GM18870 (cell line): Measurements from ENCODE around the gene FHL2.
"Not testable (repeated sequence)": the region's sequence is repeated elsewhere in the genome, so short reads cannot be mapped to it uniquely, and the experiment has no call there.

ENCODE experiments used
- ATAC-seq: cut with Tn5 transposase; IDR thresholded peaks from one replicate; pipeline ENCODE4 v1.9.1; 2021; ENCODE audit warnings: moderate library complexity; ENCODE audit not compliant: unreplicated experiment

Gene FHL2

DNA sequence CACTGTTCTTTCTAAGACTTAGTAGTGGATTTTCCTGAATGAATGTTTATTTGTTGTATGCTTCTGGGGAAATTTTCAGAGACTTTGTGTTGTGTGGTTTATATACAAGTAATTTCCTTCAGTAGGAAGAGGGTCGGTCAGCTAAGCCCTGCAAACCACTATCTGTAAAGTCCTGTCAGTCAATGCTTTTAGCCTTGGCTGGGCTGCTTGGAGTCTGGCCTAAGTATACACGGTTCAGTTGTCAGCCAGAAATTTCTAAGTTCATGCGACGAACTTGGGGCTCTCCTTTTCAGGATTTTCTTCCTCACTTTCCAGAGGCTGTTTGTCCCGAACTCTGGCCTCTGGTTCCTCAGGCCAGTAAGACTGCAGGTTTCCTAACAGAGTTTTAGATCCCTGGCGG is 40.3 kb downstream of the FHL2 start:
- ATAC-seq: no peak

DNA sequence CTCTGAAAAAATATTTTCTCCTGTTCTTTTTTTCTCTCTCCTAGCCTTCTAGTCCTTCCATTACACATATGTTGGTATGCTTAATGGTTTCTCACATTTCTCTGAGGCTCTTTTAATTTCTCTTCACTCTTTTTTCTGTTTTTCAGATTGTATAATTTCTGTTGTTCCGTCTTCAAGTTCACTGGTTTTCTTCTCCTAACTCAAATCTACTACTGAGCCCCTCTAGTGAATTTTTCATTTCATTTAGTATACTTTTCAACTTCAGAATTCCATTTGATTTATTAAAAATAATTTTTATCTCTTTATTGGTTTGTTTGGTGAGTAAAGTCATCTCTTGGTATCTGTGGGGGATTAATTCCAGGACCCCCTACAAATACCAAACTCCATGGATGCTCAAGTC is 41.7 kb downstream of the FHL2 start:
- no peak for ATAC-seq

DNA sequence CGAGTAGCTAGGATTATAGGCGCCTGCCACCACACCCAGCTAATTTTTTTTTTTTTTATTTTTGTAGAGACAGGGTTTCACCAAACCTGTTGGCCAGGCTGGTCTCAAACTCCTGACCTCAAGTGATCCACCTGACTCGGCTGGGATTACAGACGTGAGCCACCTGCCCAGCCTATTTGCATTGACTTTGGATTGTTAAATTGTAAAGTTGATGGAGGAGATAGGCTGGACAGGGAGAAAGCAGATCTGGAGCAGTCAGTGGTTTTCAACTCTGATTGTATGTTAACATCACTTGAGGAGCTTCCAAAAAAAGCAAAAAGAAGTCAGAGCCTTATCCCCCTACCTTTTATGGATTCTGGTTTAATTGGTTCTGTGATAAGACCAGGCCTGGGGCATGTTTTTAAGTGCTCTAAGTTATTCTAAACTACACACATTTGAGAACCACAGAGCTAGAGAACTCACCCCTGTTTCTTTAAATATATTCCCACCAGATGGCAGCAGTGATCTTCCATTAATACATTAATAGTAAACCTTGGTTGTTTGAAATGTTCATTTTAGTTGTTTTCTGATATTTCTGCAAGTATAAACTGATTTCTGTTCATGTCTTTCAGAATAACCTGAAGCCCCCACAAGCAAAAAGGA is 54.0 kb downstream of the FHL2 start:
- ATAC-seq: no peak

GRCh38 chr2:105339414-105339813 is 59.4 kb downstream of the FHL2 start:
- no peak for ATAC-seq

GRCh38 chr2:105338020-105338385 is 60.8 kb downstream of the FHL2 start:
- ATAC-seq: no peak

- peak; percentile 81 for ATAC-seq
Observed at GRCh38 chr2:105337122-105338019, 61.5 kb downstream of the FHL2 start, which contains the start of gene C2orf49. Gene C2orf49, plus strand, starts transcription at chr2:105337540. Its CDS starts 48 bp downstream, at chr2:105337588.

DNA sequence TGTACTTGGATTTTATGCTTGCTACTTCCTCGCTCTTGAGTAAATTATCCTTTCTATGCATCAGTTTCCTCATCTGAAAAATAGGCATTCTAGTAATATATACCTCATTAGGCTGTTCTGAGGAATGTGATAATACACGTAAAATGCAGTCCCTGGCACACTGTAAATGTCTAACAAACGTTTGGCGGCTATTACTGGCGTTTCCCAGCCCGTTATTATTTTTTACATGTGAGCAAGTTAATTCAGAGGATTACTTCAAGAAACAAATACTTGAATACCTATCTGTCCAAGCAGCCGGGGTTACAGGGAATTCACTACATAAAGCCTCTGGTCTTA is 62.1 kb downstream of the FHL2 start:
- no peak for ATAC-seq

GRCh38 chr2:105335469-105335868 is 63.4 kb downstream of the FHL2 start:
- ATAC-seq: no peak

- ATAC-seq: no peak
Observed at GRCh38 chr2:105334211-105334610, 64.6 kb downstream of the FHL2 start.

DNA sequence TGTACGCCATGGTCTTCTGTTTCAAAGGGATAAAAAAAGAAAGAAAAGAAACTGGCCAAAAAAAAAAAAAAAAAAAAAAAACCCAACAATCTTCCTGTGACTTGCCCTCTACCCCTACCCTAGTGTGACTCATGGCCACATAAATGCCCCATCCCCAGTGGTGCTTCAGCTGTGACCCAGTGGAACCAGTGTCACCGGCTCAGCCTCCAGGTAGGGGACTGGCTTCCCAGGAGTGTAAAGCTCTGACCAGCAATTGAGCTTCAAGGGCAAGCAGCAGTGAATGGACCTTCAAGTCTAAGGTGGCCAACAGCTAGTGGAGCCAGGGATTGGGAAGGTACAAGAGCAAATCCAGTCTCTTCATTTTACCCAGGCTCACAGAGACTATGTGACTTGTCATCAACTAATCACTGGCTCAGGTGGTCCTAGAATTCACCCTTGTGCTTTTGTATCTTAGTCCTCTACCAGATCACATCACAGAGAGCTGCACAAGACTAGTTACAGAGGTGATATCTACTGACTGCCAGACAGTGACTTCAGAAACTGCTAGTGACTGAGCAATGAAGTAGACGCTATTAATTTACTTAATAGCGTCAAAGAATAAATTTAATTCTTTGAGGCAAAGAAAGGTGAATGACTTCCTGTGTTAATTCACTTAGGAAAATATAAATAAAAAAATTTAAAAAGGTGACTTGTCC is 68.0 kb downstream of the FHL2 start:
- no peak for ATAC-seq

- peak; percentile 44 for ATAC-seq
Observed at GRCh38 chr2:105329561-105330495, 69.0 kb downstream of the FHL2 start, which contains the start of gene TGFBRAP1. Gene TGFBRAP1, minus strand, starts transcription at chr2:105329735. Its CDS starts 21,434 bp downstream, at chr2:105308301.

- ATAC-seq: no peak
Observed at GRCh38 chr2:105329197-105329554, 69.7 kb downstream of the FHL2 start.

DNA sequence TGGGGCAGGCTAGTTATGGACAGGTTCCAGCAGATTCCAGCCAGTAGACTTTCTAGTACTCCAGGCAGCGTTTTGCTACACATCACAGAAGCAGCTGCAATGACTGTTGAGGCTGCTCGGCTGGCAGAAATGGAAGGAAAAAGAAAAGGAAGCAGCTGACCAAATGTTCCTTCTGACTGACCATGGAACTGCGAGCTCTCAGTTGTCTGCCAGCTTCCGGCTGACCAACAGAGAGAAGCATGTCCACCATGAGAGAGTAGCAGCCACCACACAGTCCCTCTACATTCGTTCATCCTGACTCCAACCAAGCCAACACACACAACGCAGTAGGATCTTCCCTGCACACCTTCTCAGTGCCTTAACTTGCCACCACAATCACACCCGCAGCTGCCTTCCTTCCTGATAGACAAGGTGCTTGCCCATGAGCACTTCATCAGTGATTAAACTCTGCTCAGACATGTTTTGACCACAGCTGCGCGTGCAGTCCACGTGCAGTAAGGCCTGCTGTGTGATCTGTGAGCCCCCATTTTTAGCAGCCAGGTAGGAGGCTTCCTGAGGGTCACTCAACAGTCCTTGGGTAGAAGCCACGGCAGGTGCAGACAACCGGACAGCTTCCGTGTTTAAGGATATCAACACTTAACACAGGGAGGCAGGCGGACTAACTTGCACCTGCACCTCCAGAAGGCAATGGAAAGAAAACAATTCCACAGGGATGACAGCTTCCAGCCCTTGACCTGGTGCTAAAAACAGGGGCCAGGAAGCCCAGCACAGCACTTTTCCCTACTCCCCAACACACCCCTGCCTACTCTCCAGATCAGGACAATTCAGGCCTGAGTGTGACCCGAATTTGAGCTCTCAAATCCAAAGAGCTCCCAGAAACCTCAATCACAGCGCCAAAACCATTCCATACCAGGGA is 70.3 kb downstream of the FHL2 start:
- peak; percentile 43 for ATAC-seq

- ATAC-seq: no peak
Observed at GRCh38 chr2:105327690-105328089, 71.2 kb downstream of the FHL2 start.

GRCh38 chr2:105327271-105327670 is 71.6 kb downstream of the FHL2 start:
- ATAC-seq: not testable (repeated sequence)

- ATAC-seq: no peak
Observed at GRCh38 chr2:105325389-105325963, 73.4 kb downstream of the FHL2 start.

- no peak for ATAC-seq
Observed at GRCh38 chr2:105324732-105325131, 74.1 kb downstream of the FHL2 start.

GRCh38 chr2:105324101-105324500 is 74.8 kb downstream of the FHL2 start:
- ATAC-seq: no peak

DNA sequence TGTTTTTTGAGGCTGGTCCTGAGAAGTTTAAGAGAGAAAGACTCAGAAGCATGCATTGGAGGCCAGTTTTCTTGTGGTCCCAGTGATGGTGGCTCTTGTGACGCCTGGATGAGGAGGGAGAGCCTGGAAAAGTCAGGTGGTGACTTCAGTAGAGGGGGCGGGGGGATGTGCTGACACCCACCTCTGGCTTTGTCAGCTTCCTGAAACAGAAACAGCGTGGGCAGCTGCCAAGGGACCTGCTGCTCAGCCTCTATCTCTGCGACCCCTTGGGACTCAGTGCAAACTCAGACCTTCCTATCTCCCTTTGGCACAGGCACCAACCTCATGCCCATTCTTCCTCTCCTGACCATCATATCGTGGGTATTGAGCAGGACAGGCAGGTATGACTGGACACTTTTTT is 75.7 kb downstream of the FHL2 start:
- no peak for ATAC-seq
